Measurements from ENCODE around the gene COL20A1.

COL20A1 gene

DNA sequence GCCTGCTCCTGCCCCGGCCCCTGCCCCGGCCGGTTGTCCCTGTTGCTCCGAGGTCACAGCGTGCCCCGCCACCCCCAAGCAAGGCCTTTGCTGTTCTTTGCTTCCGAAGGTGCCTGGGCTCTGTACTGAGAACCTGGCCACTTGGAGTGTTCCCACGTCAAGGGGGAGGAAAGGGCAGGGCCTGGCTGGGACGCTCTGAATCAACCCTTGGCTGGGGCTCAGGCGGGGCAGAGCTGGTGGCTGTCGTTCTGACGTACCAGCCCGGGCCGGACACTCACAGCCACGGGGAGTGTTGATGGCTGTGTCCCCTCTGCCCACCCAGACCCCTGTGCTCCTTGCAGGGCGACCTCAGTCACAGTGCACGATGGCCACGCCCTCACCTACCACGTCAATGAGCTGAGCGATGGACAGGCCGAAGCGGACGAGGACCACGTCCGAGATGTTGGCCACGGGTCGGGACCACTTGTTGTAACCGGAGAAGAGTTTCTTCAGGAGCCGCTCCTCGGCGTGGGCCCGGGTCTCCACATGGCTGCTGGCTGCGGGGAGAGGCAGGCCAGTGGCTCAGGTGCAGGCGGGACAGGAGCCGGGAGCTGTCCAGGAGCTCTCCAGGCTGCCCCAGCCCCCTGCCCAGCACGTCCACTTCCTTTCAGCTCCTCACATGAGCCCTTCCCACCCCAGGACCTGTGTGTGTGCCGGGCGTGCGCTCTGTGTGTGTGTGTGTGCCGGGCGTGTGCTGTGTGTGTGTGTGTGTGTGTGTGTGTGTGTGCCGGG is 66.4 kb downstream of the COL20A1 start:
- DNase-seq (ENCODE audit: extremely low read depth in 1 of 2, low read depth in 1 of 2): no peak

DNA sequence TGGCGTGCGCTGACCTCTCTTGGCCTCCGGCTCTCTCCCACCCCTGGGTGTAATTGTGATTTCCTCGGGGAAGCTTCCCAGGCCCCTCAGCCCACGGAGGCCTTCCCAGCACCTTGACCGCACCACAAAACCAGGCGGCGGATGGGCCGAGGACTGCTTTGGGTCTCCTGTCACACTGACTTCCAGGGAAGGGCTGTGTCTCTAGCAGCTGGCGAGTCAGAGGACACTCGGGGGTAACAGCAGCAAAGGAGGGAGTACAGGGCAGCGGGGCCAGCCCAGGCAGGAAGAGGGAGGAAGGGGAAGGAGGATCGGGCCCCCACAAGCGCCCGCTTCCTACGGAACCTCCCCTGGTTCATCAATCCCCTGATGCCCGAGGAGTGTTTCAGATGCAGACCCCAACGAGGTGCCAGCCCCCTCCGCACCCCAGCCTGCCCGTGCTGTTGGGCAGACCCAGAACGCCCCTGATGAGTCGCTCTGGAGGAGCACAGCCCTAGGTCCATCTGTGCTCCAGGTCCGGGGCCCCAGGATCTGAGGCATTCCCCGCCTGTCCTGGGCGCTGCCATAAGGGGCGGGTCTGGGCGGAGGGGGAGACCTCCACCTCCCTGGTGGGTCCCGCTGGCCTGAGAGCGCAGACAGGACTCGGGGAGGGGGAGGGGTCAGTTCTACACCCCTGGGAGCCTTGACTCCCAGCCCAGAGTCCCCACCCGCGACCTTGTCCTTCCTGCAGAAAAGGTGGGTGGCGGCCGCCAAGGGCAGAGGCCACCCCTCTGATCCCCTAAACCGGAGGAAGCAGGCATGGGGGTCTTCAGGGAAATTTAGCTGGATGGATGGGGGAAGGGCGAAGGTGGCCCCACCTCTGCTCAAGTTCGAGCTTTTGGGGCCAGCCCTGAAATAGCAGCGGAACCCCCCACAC is 67.2 kb downstream of the COL20A1 start:
- no peak for DNase-seq (ENCODE audit: extremely low read depth in 1 of 2, low read depth in 1 of 2)

- DNase-seq (ENCODE audit: extremely low read depth in 1 of 2, low read depth in 1 of 2): no peak
Observed at GRCh38 chr20:63360850-63361518, 68.0 kb downstream of the COL20A1 start, which contains the start of gene CHRNA4. Gene CHRNA4 (minus strand): TSS chr20:63361349. CDS start chr20:63361165, 184 bp downstream.

DNA sequence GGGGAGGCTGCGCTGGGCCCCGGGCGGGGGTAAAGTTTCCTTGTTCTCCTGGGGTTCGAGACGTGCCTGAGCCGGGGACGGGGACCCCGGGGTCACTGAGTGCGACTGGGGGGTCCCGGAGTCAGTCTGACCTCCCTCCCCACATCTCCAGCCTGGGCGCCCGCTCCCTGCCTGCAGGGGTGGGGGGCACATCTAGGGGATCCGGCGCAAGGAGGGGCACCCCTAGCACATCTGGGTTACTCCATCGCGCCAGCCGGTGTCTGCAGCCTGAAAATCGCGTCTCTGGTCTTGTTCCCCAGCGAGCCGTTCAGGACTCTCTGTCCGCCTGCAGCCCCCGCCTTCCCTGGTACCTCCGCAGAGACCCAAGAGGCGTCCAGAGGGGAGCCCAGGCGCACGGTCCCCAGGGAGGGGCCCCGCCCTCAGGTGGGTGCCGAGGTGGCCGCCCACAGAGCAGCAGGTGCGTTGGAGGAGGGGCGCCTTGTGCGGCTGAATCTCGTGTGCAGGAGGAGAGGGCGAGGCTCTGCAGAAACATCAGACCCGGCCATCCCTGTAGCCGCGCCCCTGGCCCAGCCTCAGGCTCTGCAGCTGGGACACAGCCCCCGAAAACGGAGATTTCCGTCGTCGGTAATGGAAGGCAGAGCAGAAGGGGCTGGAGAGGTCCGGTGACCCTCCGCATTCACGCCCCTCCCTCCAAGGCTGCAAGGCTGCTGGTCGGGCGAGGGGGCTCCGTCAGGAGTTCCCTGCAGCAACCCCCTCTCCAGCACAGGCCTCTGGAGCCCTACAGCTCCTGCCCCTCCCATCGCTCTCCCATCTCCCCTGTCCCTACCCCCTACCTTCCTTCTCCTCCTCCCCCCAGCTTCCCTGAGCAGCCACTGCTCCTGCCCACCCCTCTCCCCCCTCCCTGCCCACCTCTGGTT is 68.8 kb downstream of the COL20A1 start:
- no peak for DNase-seq (ENCODE audit: extremely low read depth in 1 of 2, low read depth in 1 of 2)

GRCh38 chr20:63362436-63363009 is 69.5 kb downstream of the COL20A1 start:
- DNase-seq (ENCODE audit: extremely low read depth in 1 of 2, low read depth in 1 of 2): no peak

GRCh38 chr20:63363013-63363957 is 70.3 kb downstream of the COL20A1 start:
- DNase-seq (ENCODE audit: extremely low read depth in 1 of 2, low read depth in 1 of 2): no peak

DNA sequence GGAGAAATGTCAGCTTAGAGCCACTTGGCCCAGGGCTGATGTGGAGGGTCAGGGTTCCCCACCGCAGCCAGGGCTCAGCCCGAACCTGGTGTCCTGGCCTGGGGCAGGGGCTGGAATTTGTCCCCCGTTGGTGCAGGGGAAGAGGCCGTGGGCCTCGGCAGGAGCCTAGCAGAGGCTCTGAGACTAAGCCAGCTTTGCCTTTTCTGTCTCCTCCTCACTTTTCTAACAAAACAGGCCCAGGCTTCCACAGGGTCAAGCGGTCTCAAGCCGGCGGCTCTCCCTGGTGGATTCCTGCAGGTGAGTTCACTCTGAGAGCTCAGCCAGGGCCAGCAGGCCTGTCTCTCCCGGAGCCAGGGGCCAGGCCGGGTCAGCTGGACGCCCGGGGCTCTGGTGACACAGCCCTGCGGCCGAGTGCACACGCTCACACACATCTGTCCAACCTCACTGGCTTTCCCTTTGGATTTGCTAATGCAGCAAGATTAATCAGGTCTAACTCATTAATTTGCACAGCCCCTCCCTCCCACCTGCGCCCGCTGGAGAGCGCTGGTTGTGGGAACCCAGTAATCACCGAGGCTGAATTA is 71.1 kb downstream of the COL20A1 start:
- DNase-seq (ENCODE audit: extremely low read depth in 1 of 2, low read depth in 1 of 2): no peak

DNA sequence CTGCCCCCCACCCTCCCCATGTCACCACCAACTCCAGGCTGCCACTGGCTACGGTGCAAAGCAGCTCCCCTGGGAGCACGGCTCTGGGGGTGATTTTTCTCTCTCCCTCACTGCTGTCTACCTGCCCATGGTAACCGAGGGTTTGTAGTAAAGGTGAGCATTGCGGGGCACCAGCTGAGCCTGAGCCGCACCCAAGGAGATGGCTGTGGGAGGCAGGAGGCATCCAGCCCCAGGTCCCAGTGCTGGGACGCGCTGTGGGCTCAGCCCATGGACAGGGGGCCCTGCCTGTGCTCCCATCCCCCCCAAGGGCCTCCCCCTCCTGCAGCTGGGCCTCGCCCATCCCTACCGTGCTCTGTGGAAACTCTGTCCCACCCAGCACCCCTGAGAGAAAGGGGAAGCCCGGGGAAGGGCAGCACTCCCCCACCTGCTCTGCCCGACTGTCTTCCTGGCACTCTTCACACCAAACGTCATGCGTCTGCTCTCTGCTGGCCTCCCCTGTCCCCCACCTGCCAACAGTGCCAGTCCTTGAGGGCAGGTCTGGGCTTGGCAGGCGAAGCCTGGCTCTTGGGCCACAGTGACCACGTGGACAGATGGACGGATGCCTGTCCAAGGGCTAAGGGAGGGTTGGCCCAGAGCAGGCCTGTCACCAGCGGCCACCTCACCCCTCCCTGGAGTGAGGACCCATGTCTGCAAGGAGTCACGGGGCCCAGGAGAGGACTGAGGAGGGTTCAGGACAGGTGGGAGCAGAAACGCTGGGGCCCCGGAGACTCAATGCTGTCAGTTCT is 72.0 kb downstream of the COL20A1 start:
- no peak for DNase-seq (ENCODE audit: extremely low read depth in 1 of 2, low read depth in 1 of 2)

DNA sequence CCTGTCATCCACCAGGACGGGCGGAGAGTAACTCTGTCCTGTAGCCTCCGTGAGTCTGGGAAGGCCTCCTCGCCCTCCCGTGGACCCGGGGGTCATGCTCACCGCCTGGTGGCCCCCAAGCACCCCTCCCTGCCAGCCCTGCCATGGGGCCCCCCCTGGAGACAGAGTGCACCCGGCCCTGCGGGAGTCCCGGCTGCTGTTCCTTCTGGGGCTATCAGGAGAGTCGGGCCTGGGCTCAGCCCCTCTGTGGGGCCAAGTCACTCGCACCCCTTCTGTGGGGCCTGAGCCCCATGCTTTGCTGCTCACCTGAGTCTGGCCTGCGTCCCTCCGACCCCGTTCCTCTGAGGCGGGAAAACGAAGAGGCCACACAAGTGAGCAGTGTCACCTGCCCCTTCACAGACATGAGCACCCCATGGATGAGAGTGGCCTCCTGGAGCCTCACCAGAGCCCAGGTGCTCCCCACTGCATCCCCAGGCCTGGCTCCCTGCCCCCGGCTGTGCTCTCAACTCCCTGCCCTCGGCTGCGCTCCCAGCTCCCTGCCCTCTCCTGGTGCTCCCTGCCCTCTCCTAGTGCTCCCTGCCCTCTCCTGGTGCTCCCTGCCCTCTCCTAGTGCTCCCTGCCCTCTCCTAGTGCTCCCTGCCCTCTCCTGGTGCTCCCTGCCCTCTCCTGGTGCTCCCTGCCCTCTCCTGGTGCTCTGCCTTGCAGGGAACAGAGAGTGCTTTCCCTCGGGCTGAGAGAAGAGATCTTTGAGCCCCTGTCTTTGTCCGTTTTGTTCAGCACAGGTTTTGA is 72.8 kb downstream of the COL20A1 start:
- DNase-seq (ENCODE audit: extremely low read depth in 1 of 2, low read depth in 1 of 2): no peak

DNA sequence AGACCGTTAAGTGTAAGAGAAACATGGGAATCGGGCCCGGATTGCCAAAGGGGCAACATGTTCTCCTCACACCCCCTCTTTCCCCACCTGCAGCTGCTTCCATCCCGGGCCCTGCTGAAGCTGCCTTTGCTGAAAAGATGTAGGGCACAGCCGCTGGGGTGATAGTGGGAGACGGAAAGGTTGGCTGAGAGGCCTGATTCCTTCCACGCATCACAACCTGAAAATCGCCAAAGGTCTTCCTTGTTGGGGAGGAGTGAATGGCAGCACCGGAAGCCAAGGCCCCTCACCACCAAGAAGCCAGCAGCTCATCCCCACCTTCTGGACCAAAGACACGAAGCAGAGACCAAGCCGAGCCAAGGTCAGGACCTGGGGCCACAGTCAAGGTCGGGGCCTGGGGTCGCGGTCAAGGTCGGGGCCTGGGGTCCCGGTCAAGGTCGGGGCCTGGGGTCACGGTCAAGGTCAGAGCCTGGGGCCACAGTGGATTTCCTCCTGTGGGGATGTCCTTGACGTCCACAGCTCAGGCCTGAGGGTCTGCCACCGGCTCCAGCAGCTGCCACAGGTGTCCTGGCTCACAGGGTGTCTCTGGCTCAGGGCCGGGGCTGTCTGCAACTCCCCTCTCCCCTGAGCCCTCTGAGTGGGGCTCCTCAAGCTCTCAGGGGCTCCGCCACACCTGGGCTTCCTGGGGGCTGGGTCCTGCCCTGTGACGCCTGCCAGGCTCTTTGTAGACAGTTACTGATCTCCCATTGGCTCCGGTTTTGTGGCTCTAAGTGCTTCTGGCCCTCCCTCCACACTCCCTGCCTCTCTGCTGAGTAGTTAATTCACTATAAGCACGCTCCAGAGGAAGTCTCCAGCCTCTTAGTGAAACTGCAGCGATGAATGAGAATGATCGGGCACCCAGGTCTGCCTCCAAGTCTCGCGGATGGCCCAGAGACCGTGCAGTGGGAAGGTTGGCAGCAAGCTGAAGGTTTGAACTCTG is 73.7 kb downstream of the COL20A1 start:
- no peak for DNase-seq (ENCODE audit: extremely low read depth in 1 of 2, low read depth in 1 of 2)

GRCh38 chr20:63367446-63368055 is 74.6 kb downstream of the COL20A1 start:
- DNase-seq (ENCODE audit: extremely low read depth in 1 of 2, low read depth in 1 of 2): no peak

GRCh38 chr20:63368151-63368550 is 75.2 kb downstream of the COL20A1 start:
- no peak for DNase-seq (ENCODE audit: extremely low read depth in 1 of 2, low read depth in 1 of 2)

DNA sequence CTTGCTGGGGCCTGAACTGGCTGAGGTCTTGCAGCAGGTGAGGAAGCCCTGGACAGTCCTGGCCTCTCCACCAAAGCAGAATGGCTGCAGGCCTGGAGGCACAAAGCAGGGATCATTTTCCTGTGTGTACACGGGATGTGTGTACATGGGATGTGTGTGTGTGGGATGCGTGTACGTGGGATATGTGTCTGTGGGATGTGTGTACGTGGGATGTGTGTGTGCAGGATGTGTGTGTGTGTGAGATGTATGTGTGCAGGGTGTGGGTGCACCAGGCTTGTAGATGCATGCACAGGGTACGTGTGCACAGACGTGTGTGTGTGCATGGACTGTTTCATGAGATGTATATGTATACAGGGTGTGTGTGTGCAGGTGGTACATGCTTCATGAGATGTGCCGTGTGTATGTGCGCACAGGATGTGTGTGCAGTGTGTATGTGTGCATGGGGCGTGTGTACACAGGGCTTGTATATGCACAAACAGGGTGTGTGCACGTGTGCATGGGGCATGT is 76.1 kb downstream of the COL20A1 start:
- no peak for DNase-seq (ENCODE audit: extremely low read depth in 1 of 2, low read depth in 1 of 2)

GRCh38 chr20:63369724-63370617 is 77.0 kb downstream of the COL20A1 start:
- no peak for DNase-seq (ENCODE audit: extremely low read depth in 1 of 2, low read depth in 1 of 2)
